HepG2 (cell line): ENCODE results near the gene CCDC57. TPM values are rescaled to one million over a fixed set of nuclear protein-coding genes. Genes with fewer than 3 reads are reported as not detected.

Experiments
- ARID4A ChIP-seq: sonication (generic); formaldehyde crosslinking; IDR thresholded peaks from 2 replicates; pipeline ENCODE4 v1.5.0; 2020; ENCODE audit warnings: mild to moderate bottlenecking, missing genetic modification reagents, borderline replicate concordance
- E2F2 ChIP-seq: sonication (generic); formaldehyde crosslinking; IDR thresholded peaks from 2 replicates; pipeline ENCODE4 v1.4.0; 2020; ENCODE audit warnings: missing genetic modification reagents, borderline replicate concordance
- MAZ ChIP-seq, 2 experiments: sonication (generic) in 1 of 2; formaldehyde crosslinking in 1 of 2; IDR thresholded peaks; 2 replicates each; pipeline versions ENCODE4 v1.5.0 to v1.6.1; 2012 to 2020; ENCODE audit warnings: low read depth in 2 of 2, mild to moderate bottlenecking in 2 of 2, borderline replicate concordance in 1 of 2, improper control_type of control experiment in 1 of 2, low read length in 1 of 2, missing genetic modification reagents in 1 of 2, moderate library complexity in 1 of 2
- MLX ChIP-seq: IDR thresholded peaks from 2 replicates; pipeline ENCODE4 v1.6.1; 2016
- REL ChIP-seq: sonication (generic); formaldehyde crosslinking; conservative IDR thresholded peaks from 2 replicates; pipeline ENCODE4 v1.8.0; 2022; ENCODE audit warnings: mild to moderate bottlenecking, missing genetic modification reagents, moderate library complexity
- RNF2 ChIP-seq: fragments of 450-650 bp; conservative IDR thresholded peaks from 2 replicates; pipeline ENCODE4 v1.6.1; 2016; ENCODE audit warnings: low read depth
- ZNF431 ChIP-seq: sonication (generic); formaldehyde crosslinking; IDR thresholded peaks from 2 replicates; pipeline ENCODE4 v1.9.0; 2022; ENCODE audit warnings: missing genetic modification reagents, low read depth, mild to moderate bottlenecking, borderline replicate concordance
- ZNF772 ChIP-seq: sonication (generic); formaldehyde crosslinking; IDR thresholded peaks from 2 replicates; pipeline ENCODE4 v1.5.0; 2020; ENCODE audit warnings: mild to moderate bottlenecking, missing genetic modification reagents
- polyA plus RNA-seq, 8 experiments: library from polyadenylated mRNA; depleted of rRNA in 3 of 8; stranded (reverse) in 7 of 8; unstranded in 1 of 8; fragments of >200 nt; fragmentation: Illumina TruSeq in 4 of 8; extraction: Trizol in 4 of 8; gene quantifications; 2 replicates each; pipeline versions ENCODE4 v1.2.1 to v1.2.3, GENCODE V29; 2011 to 2016; ENCODE audit warnings: low read depth in 4 of 8, missing spikeins in 1 of 8, mixed read lengths in 1 of 8; ENCODE audit not compliant: insufficient read depth in 1 of 8
- total RNA-seq, 5 experiments: library from RNA; depleted of rRNA; stranded (reverse); fragments of >200 nt; fragmentation: Illumina TruSeq; extraction: Trizol; gene quantifications; 2 replicates each; pipeline ENCODE4 v1.2.3, GENCODE V29; 2016; ENCODE audit warnings: low read depth in 1 of 5
- TF ChIP-seq, protein P1 (sequence below): sonication (generic); formaldehyde crosslinking; IDR thresholded peaks from 2 replicates; pipeline ENCODE4 v1.5.0; 2020; ENCODE audit warnings: mild to moderate bottlenecking, missing genetic modification reagents
- TF ChIP-seq, protein P2 (sequence below): IDR thresholded peaks from 2 replicates; pipeline ENCODE4 v1.6.1; 2016; ENCODE audit warnings: control low read depth

CCDC57 gene
- total and polyA plus RNA-seq, 2 of the 13 experiments (the other 11 are each of a cell fraction or from before 2014, with no cell fraction given), result 59.3 to 59.9 TPM

- TF ChIP-seq, protein P1, sequence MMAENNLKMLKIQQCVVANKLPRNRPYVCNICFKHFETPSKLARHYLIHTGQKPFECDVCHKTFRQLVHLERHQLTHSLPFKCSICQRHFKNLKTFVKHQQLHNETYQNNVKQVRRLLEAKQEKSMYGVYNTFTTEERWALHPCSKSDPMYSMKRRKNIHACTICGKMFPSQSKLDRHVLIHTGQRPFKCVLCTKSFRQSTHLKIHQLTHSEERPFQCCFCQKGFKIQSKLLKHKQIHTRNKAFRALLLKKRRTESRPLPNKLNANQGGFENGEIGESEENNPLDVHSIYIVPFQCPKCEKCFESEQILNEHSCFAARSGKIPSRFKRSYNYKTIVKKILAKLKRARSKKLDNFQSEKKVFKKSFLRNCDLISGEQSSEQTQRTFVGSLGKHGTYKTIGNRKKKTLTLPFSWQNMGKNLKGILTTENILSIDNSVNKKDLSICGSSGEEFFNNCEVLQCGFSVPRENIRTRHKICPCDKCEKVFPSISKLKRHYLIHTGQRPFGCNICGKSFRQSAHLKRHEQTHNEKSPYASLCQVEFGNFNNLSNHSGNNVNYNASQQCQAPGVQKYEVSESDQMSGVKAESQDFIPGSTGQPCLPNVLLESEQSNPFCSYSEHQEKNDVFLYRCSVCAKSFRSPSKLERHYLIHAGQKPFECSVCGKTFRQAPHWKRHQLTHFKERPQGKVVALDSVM (CRISPR knock-in tag), result no peak
- TF ChIP-seq REL (no peak; the same call in none of the 2 replicates), MLX (CRISPR knock-in tag) (peak; percentile 64; the same call in 1 of the 2 replicates), ARID4A (CRISPR knock-in tag) (peak; percentile 78), MAZ (IDR thresholded peaks at IDR 0.05; ENCODE audit: borderline replicate concordance, low read depth, low read length) (peak; percentile 87), MAZ (CRISPR knock-in tag; IDR thresholded peaks at IDR 0.05; ENCODE audit: low read depth) (peak; percentile 97), RNF2 (0 out of 2 replicates have a peak, but pooled peaks have one; percentile 61), ZNF431 (CRISPR knock-in tag) (0 out of 2 replicates have a peak, but pooled peaks have one; percentile 52), ZNF772 (peak; percentile 72), E2F2 (CRISPR knock-in tag) (no peak; the same call in 1 of the 2 replicates)
- TF ChIP-seq, protein P2, sequence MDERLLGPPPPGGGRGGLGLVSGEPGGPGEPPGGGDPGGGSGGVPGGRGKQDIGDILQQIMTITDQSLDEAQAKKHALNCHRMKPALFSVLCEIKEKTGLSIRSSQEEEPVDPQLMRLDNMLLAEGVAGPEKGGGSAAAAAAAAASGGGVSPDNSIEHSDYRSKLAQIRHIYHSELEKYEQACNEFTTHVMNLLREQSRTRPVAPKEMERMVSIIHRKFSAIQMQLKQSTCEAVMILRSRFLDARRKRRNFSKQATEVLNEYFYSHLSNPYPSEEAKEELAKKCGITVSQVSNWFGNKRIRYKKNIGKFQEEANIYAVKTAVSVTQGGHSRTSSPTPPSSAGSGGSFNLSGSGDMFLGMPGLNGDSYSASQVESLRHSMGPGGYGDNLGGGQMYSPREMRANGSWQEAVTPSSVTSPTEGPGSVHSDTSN (CRISPR knock-in tag), result no peak
These were observed 110.6 kb downstream of the CCDC57 start (continued) for GRCh38 chr17:82101767-82102679.
